Parathyroid adenoma (tissue), 2 donors: ENCODE results near the gene R3HCC1L.

Source experiments
- H2AFZ ChIP-seq: fragments of 300-600 bp; sonication (generic); one replicate; pipeline ENCODE4 v1.7.0; 2017; ENCODE audit warnings: antibody characterized with exemption, mild to moderate bottlenecking
- H3K27ac ChIP-seq: fragments of 300-600 bp; sonication (generic); one replicate; pipeline ENCODE4 v1.7.0; 2017
- H3K27me3 ChIP-seq: fragments of 300-600 bp; sonication (generic); one replicate; pipeline ENCODE4 v1.7.0; 2017; ENCODE audit warnings: low read length; ENCODE audit not compliant: control insufficient read depth, insufficient read depth
- H3K36me3 ChIP-seq: fragments of 300-600 bp; sonication (generic); one replicate; pipeline ENCODE4 v1.7.0; 2017; ENCODE audit warnings: low read length; ENCODE audit not compliant: control insufficient read depth, insufficient read depth
- H3K4me1 ChIP-seq: fragments of 300-600 bp; sonication (generic); one replicate; pipeline ENCODE4 v1.7.0; 2017; ENCODE audit warnings: control low read depth
- H3K4me2 ChIP-seq: fragments of 300-600 bp; sonication (generic); one replicate; pipeline ENCODE4 v1.7.0; 2017; ENCODE audit warnings: low read length
- H3K4me3 ChIP-seq: fragments of 300-600 bp; sonication (generic); one replicate; pipeline ENCODE4 v1.7.0; 2017; ENCODE audit warnings: low read depth, low read length
- H3K79me2 ChIP-seq: fragments of 300-600 bp; sonication (generic); one replicate; pipeline ENCODE4 v1.7.0; 2017; ENCODE audit warnings: control low read depth
- H3K9ac ChIP-seq: fragments of 300-600 bp; sonication (generic); one replicate; pipeline ENCODE4 v1.7.0; 2017; ENCODE audit warnings: mild to moderate bottlenecking
- H3K9me3 ChIP-seq: fragments of 300-600 bp; sonication (generic); one replicate; pipeline ENCODE4 v1.7.0; 2017; ENCODE audit warnings: low read length; ENCODE audit not compliant: control insufficient read depth
- CTCF ChIP-seq: fragments of 300-600 bp; sonication (generic); IDR thresholded peaks from one replicate; pipeline ENCODE4 v1.7.0; 2017; ENCODE audit warnings: antibody characterized with exemption, mild to moderate bottlenecking
- donor health status: primary hyperparathyroidism.

The R3HCC1L gene

GRCh38 chr10:98260752-98261151 is 126.3 kb downstream of the R3HCC1L start:
- Histone ChIP-seq H3K4me3 (no peak overlapping the region), H3K27me3 (no peaks in the 10 kb centered on the region), H3K9ac (no peak overlapping the region), H3K79me2 (no peaks in the 10 kb centered on the region), H3K4me1 (peaks cover 2% of the 10 kb centered on the region), H3K36me3 (no peaks in the 10 kb centered on the region), H2AFZ (no peak overlapping the region), H3K9me3 (no peaks in the 10 kb centered on the region), H3K27ac (no peak overlapping the region), H3K4me2 (no peak overlapping the region)
- no peak for TF ChIP-seq CTCF

- Histone ChIP-seq H3K4me2 (no peak overlapping the region), H3K27ac (no peak overlapping the region), H3K36me3 (no peaks in the 10 kb centered on the region), H3K27me3 (no peaks in the 10 kb centered on the region), H3K9me3 (no peaks in the 10 kb centered on the region), H2AFZ (no peak overlapping the region), H3K9ac (no peak overlapping the region), H3K4me3 (no peak overlapping the region), H3K4me1 (peaks cover 2% of the 10 kb centered on the region), H3K79me2 (no peaks in the 10 kb centered on the region)
- no peak for TF ChIP-seq CTCF
Observed at GRCh38 chr10:98261436-98262277, 127.2 kb downstream of the R3HCC1L start.

- H2AFZ ChIP-seq: no peak overlapping the region
- H3K9ac ChIP-seq: no peak overlapping the region
- no peak overlapping the region for H3K27ac ChIP-seq
- no peaks in the 10 kb centered on the region for H3K36me3 ChIP-seq
- H3K4me2 ChIP-seq: no peak overlapping the region
- no peaks in the 10 kb centered on the region for H3K9me3 ChIP-seq
- no peaks in the 10 kb centered on the region for H3K27me3 ChIP-seq
- TF ChIP-seq CTCF: peak; percentile 24
- H3K4me1 ChIP-seq: peaks cover 2% of the 10 kb centered on the region
- no peaks in the 10 kb centered on the region for H3K79me2 ChIP-seq
- no peak overlapping the region for H3K4me3 ChIP-seq
Observed at GRCh38 chr10:98262571-98262970, 128.1 kb downstream of the R3HCC1L start.

GRCh38 chr10:98263088-98263487 is 128.6 kb downstream of the R3HCC1L start:
- Histone ChIP-seq H3K9ac (no peak overlapping the region), H3K4me1 (peaks cover 2% of the 10 kb centered on the region), H3K36me3 (no peaks in the 10 kb centered on the region), H3K9me3 (no peaks in the 10 kb centered on the region), H3K4me2 (no peak overlapping the region), H3K27ac (no peak overlapping the region), H2AFZ (no peak overlapping the region), H3K79me2 (no peaks in the 10 kb centered on the region), H3K4me3 (no peak overlapping the region), H3K27me3 (no peaks in the 10 kb centered on the region)
- no peak for TF ChIP-seq CTCF
